Measurements from ENCODE around the gene CELSR1. TPM values are rescaled to one million over a fixed set of nuclear protein-coding genes. Genes with fewer than 3 reads are reported as not detected.

Gene CELSR1
- total RNA-seq, 2 donors from 2014 or later = 1.5 to 6.7 TPM

GRCh38 chr22:46356496-46357480 lies 180.6 kb downstream of the CELSR1 start:
- no peak overlapping the region for H3K27ac ChIP-seq
- DNase-seq (ENCODE audit: low spot score) (no peak), ATAC-seq (ENCODE audit: insufficient number of reproducible peaks, low FRiP score, low read depth) (no peak)
- H3K4me1 ChIP-seq (ENCODE audit: control insufficient read depth in 1 of 2, low read depth in 2 of 2) = no peaks in the 10 kb centered on the region
- H3K36me3 ChIP-seq = peaks cover 36% of the 10 kb centered on the region
- no peaks in the 10 kb centered on the region for H3K27me3 ChIP-seq (replicated peaks; ENCODE audit: insufficient read depth)
- H3K9me3 ChIP-seq = no peaks in the 10 kb centered on the region
- no peak overlapping the region for H3K4me3 ChIP-seq
- no peak for TF ChIP-seq CTCF (IDR thresholded peaks at IDR 0.05)

GRCh38 chr22:46355996-46356471 lies 181.4 kb downstream of the CELSR1 start:
- no peak for ATAC-seq (ENCODE audit: insufficient number of reproducible peaks, low FRiP score, low read depth)
- H3K36me3 ChIP-seq = peaks cover 43% of the 10 kb centered on the region

GRCh38 chr22:46355369-46355995 lies 181.9 kb downstream of the CELSR1 start:
- H3K36me3 ChIP-seq = peaks cover 49% of the 10 kb centered on the region
- H3K9me3 ChIP-seq = no peaks in the 10 kb centered on the region
- DNase-seq (ENCODE audit: low spot score) (no peak), ATAC-seq (ENCODE audit: insufficient number of reproducible peaks, low FRiP score, low read depth) (no peak)
- H3K4me1 ChIP-seq (ENCODE audit: control insufficient read depth in 1 of 2, low read depth in 2 of 2) = no peaks in the 10 kb centered on the region
- no peaks in the 10 kb centered on the region for H3K27me3 ChIP-seq (replicated peaks; ENCODE audit: insufficient read depth)
- H3K4me3 ChIP-seq = no peak overlapping the region
- no peak overlapping the region for H3K27ac ChIP-seq
- TF ChIP-seq CTCF (IDR thresholded peaks at IDR 0.05) = peak; percentile 51

More at GRCh38 chr22:46355996-46356471, 181.4 kb downstream of the CELSR1 start:
- Histone ChIP-seq H3K9me3 (no peaks in the 10 kb centered on the region), H3K27ac (no peak overlapping the region), H3K4me1 (ENCODE audit: control insufficient read depth in 1 of 2, low read depth in 2 of 2) (no peaks in the 10 kb centered on the region), H3K4me3 (no peak overlapping the region), H3K27me3 (replicated peaks; ENCODE audit: insufficient read depth) (no peaks in the 10 kb centered on the region)
- DNase-seq (ENCODE audit: low spot score) = no peak
- no peak for TF ChIP-seq CTCF (IDR thresholded peaks at IDR 0.05)

- H3K4me3 ChIP-seq = no peak overlapping the region
- no peak for TF ChIP-seq CTCF (IDR thresholded peaks at IDR 0.05)
- H3K9me3 ChIP-seq = no peaks in the 10 kb centered on the region
- no peak overlapping the region for H3K27ac ChIP-seq
- H3K36me3 ChIP-seq = peaks cover 51% of the 10 kb centered on the region
- H3K27me3 ChIP-seq (replicated peaks; ENCODE audit: insufficient read depth) = no peaks in the 10 kb centered on the region
- no peaks in the 10 kb centered on the region for H3K4me1 ChIP-seq (ENCODE audit: control insufficient read depth in 1 of 2, low read depth in 2 of 2)
- no peak for DNase-seq (ENCODE audit: low spot score)
- no peak for ATAC-seq (ENCODE audit: insufficient number of reproducible peaks, low FRiP score, low read depth)
Observed at GRCh38 chr22:46354993-46355305, 182.5 kb downstream of the CELSR1 start.

All from thoracic aorta (tissue), 2 donors.